Uterine smooth muscle cell (primary cell): ENCODE data around the gene CDS2. TPM values are rescaled to one million over a fixed set of nuclear protein-coding genes. Genes with fewer than 3 reads are reported as not detected.

Experiments used
- total RNA-seq: library from RNA; depleted of rRNA; stranded (reverse); fragments of >200 nt; gene quantifications from 2 replicates; pipeline ENCODE4 v1.2.3, GENCODE V29; 2014

Gene CDS2
- total RNA-seq, result 39.6 and 44.0 TPM in 2 replicates

GRCh38 chr20:5126512-5127203 lies at the start of gene CDS2:
CDS2 (plus strand) TSS chr20:5127008; CDS start chr20:5127093, 85 bp downstream.

GRCh38 chr20:5119435-5120184 lies 7.2 kb upstream of the CDS2 start, which contains the start of gene PCNA:
PCNA (minus strand) TSS chr20:5119958; CDS start chr20:5119798, 160 bp downstream.

Other genes with a start within 250 kb of the CDS2 start
- 11.2 and 17.6 TPM in 2 replicates for gene SLC23A2, start 125.5 kb upstream of the CDS2 start, total RNA-seq
- gene TMEM230, start 13.9 kb upstream of the CDS2 start, total RNA-seq, result 47.9 and 61.5 TPM in 2 replicates
- 94.2 and 268 TPM in 2 replicates for gene PCNA, start 7.0 kb upstream of the CDS2 start, total RNA-seq
- not detected in 2 replicates for gene PROKR2, start 189.9 kb downstream of the CDS2 start, total RNA-seq